HG02852 (cell line): ENCODE data around the gene NRXN3.

ENCODE experiments used
- ATAC-seq: cut with Tn5 transposase; IDR thresholded peaks from one replicate; pipeline ENCODE4 v1.9.1; 2021; ENCODE audit warnings: mild to moderate bottlenecking, moderate library complexity; ENCODE audit not compliant: unreplicated experiment

NRXN3 gene

GRCh38 chr14:78173346-78174035, 3.3 kb downstream of the NRXN3 start:
- ATAC-seq = no peak

DNA sequence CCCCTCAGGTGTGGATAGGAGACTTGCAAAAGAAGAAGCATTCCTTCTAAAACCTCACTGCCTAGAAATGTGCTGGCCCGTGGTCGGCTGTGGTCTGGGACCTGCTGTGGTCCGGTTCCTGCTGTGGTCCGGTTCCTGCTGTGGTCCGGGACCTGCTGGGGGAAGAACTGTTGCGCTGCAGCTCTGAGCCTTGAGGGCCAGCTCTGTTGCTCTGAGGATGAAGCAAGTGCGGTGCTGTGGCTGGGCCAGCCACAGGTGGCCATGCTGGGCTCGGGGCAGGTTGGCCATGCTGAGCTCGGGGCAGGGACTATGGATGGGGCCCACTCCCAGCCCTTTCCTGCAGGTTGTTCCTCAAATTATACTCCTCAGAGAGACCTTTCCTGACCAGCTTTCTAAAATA, 5.2 kb downstream of the NRXN3 start:
- no peak for ATAC-seq

GRCh38 chr14:78178071-78178470, 7.9 kb downstream of the NRXN3 start:
- ATAC-seq = no peak

DNA sequence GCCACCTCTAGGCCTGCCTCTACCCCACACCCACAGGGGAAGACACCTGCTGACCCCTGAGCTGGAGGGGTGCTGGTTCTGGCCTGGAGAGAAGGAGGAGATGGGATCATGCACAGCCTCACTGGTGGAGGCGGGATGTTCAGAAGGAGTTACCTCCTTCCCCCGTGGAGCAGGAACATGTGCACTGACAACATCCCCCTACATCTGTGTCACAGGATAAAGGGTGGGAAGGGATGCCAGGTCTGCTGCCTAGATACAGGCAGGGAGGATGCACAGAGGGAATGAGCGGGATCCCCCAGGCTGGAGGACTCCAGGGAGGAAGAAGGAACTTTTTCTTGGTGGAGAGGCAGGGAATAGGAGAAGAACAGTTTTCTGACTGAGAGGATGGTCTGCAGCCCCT, 8.8 kb downstream of the NRXN3 start:
- ATAC-seq = no peak

GRCh38 chr14:78181270-78181669, 11.1 kb downstream of the NRXN3 start:
- ATAC-seq = no peak

DNA sequence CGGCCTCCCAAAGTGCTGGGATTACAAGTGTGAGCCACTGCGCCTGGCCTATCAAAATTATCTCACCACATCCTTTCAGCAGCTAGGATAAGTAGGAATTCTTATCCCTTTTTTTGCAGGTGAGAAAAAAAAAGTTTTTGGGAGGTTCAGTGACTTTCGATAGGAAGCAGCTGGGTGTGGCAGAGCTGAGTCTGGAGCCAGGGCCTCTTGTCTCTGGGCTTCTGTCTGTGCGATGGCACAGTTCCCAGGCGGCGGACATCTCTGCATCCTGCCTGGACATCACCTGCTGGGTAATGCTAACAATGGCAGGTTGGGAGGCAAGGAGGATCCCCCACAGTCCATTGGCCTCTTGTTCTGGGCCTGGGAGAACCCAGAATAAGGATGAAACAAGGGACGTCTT, 12.5 kb downstream of the NRXN3 start:
- ATAC-seq = no peak

GRCh38 chr14:78184157-78184556, 14.0 kb downstream of the NRXN3 start:
- ATAC-seq = no peak

DNA sequence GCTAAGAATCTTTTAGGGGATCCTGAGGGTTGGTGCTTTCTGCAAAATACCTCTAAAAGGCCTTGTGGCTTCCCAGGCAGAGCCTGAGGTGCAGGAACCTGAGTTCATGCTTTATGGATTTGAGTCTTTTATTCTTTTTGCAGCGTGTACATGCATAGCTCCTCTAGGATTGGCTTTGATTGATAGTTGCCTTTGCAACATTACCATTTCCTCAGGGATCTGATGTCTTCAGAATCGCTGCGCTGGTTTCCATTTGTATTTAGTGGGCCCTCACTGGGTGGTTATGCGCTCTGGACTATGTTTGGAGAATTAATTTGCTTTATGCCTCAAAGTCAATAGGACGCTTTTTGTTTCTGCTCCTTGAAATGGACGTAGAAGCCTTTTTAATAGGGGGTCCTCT, 16.1 kb downstream of the NRXN3 start:
- ATAC-seq = no peak

DNA sequence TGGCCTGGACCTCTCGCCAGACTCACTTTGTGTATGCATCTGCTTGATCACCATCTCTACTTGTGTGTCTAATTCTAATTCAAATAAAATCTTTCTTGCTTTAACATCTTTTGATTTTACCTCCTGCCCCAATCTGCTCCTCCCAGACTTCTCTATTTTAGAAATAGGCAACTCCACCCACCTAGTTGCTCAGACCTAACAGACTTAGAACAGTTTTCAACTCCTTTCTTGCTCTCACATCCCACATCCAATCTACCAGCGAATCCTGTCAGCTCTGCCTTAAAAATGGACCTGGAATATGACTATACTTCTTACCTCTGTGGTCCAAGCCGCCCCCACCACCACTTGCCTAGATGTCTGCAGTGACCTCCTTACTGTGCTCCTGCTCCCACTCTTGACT, 18.7 kb downstream of the NRXN3 start:
- no peak for ATAC-seq

DNA sequence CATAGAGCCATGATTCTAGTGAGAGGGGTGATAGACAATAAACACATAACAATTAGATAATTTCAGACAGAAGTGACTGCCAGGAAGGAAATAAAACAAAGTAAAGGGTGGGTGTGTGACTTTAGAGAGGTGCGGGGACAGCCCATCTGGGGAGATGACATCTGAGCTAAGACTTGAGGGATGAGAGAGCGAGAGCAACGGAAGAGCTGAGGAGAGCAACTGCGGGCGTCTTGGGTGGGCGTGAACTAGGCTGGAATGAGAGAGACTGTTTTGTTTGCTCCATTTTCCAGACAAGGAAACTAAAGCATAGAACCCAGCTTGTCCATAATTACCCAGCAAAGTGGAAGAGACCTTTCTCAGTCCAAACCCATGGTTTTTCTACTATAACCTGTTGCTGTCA, 25.3 kb downstream of the NRXN3 start:
- no peak for ATAC-seq

- no peak for ATAC-seq
These were observed 26.1 kb downstream of the NRXN3 start for GRCh38 chr14:78196323-78196722.

DNA sequence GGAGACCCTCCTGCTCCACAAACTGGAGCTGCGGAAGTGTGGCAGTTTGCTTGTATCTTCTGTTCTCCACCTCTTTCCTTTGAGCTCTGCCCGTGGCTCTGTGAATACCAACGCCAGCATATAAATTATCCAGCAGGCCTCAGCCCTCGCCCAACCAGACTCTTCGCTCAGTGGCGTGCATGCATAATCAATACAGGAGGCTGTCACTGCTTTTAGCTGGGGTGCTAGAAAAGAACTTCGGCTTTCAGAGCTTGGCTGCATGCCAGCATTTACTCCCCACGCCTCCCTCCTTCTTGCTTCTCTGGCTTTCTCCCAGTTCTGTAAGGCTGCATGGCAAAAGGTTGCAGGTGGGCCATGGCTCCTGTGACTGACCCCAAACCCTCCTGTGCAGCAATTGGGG, 26.9 kb downstream of the NRXN3 start:
- ATAC-seq = no peak

GRCh38 chr14:78202163-78202562, 32.0 kb downstream of the NRXN3 start:
- ATAC-seq = no peak

DNA sequence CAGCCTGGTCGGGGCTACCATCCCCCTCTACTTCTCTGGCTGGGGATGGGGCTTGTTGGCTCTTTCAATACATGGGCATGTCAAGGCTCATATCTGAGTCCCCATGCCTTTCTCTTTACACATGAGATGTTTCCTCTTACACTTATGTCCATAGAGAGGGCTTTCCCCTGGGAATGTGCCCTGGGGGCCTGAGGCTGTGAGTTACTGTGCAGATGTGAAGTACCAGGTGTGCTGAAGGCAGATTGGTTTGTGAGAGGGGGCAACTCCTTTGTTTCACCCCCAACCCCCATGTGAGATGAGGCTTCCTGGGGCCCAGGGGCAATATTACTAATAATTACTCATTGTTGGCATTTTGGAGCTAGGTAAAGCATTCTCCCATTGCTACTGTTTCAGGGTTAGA, 32.8 kb downstream of the NRXN3 start:
- ATAC-seq = no peak

DNA sequence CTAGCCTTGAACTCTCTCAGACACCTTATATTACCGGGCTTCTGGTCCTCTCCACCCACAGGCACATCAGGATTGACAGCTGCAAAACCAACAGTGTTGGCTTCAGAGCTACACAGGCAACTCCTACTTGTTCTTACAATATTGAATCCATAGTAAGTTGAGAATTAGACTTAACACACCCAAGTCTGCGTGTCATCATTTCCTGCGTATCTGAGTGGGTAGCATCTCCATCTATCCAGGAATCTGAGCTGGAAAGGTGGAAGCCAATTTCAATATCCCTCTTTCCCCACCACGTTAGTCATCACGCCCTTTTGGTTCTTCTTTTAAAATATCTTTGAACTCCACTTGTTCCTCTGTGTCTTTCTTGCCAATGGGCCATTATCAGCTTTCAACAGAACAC, 37.2 kb downstream of the NRXN3 start:
- no peak for ATAC-seq

DNA sequence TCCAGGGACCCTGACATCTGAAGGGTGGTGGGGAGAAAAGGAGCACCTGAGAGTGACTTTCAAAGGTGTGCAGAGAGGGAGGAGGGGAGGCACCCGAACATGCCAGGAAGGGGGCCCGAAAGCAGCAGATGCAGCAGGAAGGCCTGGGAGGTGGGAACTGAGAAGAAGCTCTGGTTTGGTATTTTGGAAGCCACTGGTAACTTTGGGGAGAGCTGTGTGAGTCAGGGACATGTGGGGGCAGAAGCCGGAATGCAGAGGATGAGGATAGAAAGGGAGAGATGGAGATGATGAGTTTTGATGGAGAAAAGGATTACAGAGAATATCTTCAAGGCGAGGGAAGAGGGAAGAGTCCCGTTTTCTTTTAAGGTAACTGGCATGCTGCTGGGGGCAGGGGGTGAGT, 50.1 kb downstream of the NRXN3 start:
- no peak for ATAC-seq

DNA sequence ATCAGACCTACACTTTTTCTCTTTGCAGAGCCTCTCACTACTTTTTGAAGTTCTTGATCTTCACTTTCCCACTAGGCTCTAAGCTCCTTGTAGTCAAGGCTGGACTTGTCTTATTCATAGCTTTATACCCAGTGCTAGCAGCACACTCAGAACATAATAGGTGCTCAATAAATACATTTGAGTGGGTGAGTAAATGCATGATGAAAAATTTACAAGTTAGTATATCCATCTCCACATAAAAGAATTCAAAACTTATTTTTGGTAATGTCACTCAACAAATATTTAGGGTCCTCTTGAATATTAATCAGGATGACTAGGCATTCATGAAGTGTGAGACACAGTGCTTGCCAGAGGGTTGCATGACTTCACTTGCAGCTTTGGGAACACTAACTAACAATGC, 52.6 kb downstream of the NRXN3 start:
- ATAC-seq = no peak

GRCh38 chr14:78227248-78228077, 57.3 kb downstream of the NRXN3 start:
- no peak for ATAC-seq

DNA sequence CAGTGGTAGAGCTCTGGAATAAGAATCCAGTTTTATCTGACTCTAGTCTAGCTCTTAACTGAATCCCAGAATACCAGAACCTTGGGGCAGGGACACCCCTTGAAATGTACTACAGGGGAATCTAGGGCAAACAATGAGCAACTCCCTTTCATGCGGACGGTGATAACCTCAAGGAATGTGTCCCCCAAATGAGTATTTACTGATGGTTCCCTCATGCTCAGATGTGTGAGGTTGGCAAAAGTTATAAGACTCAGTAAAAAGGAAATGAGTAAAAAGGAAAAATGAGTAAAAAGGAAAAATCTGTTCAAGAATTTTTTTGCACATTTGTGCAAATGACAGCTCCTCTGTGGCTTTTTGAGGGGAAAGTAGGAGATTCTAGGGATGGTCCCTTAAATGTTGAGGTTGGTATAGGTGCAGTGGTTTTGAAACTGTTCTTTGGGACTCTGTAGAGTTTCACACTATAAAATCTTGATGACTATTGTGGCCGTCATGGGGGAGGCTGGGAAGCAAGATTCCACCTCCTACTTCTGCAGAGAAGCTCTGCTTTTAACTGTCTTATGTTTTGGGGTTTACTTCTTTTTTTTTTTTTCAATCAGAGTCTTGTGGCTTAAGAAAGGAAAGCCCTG, 58.6 kb downstream of the NRXN3 start:
- no peak for ATAC-seq

DNA sequence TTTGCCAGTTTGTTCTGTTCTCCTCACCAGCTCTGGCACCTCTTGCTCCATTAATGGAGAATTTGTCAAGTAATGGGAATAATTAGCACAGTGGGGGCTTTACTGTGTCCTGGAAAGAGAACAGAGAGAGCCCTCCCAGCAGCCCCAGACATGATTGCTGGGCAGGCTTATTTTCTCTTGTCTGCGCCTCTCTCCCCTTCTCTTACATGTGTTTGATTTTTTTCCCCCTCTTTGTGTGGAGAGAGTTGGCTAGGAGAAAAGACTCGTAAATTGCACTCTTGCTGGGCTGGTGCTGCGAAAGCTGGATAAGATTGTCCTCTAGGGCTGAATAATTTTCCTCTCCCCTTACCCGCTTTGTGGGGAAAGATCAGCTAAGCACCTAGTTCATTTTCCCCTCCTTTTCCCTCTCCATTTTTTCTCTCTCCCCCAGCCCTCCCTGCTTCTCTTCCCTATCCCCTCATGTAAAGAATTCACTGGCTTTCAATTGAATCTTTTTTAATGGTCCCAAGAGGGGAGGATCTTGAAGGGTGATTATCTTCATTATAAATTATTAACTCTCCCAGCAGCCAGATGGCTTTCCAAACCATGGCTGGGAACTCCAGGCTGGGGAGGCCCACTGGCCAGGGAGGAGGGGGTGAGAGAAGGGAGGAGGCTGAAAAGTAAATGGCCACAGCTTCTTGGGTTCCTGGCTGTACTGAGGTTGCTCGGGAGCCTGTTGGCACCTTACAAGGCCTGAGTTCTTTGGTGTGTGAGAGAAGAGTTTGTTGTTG, 62.2 kb downstream of the NRXN3 start:
- ATAC-seq = no peak

GRCh38 chr14:78238141-78238540, 68.0 kb downstream of the NRXN3 start:
- no peak for ATAC-seq
